EH (cell line): ENCODE data around the gene PLAAT3.
A peak's percentile ranks its signal among the peaks of the same experiment; 100 is the strongest.
"Not testable (repeated sequence)": the region's sequence is repeated elsewhere in the genome, so short reads cannot be mapped to it uniquely, and the experiment has no call there.

Experiments
- DNase-seq: peaks from one replicate; pipeline ENCODE4 v3.0.0-alpha.2; 2015; ENCODE audit warnings: low read depth

PLAAT3 gene

DNA sequence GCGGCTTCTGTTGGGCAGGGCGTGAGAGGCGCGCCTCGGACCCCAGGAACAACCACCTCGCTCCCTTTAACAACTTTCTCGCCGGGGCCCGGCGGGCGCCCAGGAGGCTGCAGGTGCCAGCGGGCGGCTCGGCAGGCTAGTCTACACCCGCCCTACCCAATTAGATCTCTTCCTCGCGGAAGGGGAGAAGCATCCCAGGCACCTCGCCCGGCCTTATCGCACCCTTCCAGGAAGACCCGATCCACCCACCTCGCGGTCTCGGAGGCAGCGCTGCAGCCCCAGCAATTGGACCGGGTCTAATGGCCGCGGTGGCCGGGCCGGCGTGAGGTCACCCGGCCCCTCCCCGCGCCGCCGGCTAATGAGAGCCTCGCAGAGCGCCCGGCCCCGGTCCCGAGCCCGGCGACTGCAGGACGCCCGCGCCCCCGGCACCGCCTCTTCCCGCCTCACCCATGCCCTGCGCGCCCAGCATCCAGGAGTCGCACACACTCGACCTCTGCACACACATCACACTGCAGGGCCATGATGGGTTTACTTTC, at the start of gene PLAAT3:
Gene PLAAT3 (minus strand): TSS at position 298 of the 536 bp plus-strand sequence. CDS start 419 bp downstream, outside the sequence.
- DNase-seq: peak; percentile 53

DNA sequence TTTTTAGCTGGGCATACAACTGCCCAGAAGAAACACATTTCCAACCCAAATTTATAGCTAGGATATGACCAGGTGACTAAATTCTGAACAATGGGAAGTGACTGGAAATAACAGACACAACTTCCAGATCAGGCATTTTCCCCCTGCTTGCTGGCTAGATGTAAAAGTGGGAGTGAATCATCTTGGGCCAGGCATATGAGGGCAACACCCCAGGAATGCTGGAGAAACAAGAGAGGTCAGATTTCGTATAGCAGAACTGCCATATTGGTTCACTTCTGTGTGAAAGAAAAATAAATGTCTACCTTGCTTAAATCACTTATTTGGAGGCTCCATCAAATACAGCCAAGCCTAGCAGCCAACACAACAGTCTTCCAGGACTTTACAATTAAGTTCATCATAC, 49.6 kb upstream of the PLAAT3 start:
- peak; percentile 78 for DNase-seq

DNA sequence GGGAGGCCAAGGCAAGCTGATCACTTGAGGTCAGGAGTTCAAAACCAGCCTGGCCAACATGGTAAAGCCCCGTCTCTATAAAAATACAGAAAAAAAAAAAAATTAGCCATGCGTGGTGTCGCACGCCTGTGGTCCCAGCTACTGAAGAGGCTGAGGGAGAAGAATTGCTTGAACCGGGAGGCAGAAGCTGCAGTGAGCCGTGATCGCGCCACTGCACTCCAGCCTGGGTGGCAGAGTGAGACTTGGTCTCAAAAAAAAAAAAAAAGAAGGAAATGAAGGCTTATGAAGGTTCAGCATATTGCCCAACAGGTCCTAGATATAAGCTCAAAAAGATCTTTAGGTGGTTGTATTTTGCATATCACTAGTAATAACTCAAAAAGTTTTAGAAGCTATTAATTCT, 46.7 kb upstream of the PLAAT3 start:
- DNase-seq: no peak

DNA sequence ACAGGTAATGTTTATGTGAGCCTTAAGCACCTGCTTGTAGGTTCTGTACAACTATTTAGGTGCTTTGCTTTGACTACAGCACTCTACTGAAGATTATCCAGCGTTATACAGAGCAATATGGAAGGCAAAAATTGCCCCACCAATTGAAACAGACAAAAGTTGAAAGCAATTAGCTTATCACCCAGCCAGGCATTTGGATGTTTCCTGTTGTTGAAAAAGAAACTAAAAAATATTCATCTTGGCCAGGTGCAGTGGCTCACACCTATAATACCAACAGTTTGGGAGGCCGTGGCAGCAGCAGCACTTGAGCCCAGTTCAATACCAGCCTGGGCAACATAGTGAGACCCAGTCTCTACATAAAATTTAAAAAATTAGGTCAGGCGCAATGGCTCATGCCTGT, 38.4 kb upstream of the PLAAT3 start:
- DNase-seq: no peak

DNA sequence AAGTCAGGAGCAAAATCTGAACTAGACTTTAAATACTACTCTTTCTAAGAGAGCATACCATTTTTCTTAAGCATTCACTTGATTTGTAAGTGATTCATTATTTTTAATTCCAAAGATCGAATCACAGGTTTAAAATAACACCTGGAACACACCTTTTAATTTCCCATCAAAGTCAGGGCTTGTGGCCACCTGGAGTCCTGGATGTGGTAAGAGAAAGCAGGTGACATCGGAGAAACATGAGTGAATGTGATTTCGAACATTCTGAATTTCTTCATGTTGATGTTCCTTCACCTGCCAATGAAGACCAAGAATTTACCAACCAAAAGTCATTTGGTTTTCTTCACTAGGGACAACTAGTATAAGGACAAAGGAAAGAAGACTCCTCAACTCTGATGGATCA, 29.0 kb upstream of the PLAAT3 start:
- DNase-seq: no peak

DNA sequence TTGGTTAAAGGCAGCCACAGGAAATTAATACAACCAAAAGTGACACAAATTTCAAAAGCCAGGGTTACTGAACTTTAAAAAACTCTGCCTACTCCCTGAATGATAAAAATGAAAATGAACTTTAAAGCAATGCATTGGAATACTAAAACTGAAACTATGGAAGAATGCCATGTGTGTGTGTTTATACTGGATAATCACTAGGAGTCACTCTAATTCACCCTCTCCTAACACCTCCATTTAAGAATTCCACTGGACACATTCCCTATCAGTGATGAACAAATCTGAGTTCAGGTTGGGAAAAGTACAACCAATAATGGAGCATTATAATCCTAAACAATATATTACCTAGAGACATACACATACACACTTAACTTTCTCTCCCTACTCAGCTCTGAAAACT, 27.5 kb upstream of the PLAAT3 start:
- peak; percentile 40 for DNase-seq

DNA sequence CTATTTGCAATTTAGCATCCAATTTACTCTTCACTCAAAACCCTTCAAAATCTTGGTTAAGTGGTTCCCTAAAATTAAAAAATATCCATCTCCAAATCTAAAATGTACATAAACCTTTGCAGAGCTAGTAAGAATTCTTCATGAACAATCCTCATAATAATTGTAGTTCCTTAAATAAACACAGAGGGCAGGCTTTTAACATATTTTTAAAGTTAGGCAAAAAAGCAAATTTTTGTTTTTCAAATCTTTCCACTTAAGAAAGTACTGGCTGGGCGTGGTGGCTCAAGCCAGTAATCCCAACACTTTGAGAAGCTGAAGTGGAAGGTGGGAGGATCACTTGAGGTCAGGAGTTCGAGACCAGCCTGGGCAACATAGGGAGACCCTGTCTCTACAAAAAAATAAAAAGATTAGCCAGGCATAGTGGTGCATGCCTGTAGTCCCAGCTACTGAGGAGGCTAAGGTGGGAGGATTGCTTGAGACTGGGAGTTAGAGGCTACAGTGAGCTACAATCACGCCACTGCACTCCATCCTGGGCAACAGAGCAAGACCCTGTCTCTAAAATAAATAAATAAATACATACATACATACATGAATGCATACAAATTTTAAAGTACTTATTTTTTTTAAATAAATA, 25.1 kb upstream of the PLAAT3 start:
- peak; percentile 34 for DNase-seq

DNA sequence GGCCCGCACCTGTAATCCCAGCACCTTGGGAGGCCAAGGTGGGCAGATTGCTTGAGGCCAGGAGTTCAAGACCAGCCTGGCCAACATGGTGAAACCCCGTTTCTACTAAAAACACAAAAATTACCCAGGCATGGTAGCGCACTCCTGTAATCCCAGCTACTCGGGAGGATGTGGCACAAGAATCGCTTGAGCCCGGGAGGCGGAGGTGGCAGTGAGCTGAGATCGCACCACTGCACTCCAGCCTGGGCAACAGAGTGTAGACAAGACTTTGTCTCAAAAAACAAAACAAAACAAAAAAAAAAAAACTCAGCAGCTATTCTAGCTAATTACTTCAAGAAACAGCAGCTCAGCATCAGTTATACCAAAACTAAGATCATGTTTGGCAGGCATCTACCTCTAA, 24.2 kb upstream of the PLAAT3 start:
- DNase-seq: not testable (repeated sequence)

DNA sequence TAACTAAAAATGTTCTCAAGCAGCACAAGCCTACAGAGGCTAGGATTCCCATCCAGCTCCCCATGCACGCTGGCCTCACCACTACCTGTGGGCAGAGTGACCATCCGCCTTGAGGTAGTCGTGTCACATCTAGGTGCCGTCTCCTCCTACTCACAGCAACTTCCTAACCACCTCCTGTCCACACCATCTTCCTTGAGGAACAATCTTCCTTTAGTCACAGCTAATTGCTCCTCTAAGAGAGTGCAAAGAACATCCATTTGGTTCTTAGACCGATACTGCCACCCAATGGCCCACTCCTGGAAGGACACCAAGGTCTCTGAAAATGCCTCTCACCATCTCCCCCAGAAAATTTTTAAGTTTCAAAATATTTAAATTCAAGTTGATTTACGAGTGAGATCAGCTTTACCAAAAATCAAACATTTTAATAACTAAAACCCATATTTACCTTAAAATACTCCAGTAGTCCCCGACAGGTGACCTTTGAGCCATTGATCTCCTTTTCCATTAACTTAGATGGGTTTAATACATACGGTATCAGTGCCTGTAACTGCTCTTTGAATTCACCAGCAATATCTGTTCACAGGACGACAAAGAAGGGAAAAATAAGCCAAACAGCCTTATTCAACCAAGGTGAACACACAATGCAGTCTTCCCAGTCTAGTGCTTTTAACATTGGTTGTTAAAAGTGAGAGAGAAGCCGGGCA, 21.7 kb upstream of the PLAAT3 start:
- DNase-seq: peak; percentile 68

DNA sequence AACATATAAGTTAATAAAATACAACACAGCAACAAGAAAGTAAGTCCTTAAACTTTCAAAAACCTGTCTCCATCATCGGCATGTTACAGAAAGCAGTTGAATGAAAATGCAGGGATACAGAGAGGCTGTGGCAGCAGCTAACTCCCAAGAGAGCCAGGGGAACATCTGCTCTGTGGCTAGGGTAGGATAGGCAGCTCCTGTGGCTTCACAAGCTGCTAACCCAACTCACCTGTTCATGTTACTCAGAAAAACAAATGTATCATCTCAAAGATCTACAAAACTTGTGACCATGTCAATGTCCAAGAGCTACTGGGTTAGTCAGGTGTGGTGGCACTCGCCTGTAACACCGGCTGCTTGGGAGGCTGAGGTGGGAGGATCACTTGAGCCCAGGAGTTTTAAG, 15.2 kb upstream of the PLAAT3 start:
- no peak for DNase-seq

DNA sequence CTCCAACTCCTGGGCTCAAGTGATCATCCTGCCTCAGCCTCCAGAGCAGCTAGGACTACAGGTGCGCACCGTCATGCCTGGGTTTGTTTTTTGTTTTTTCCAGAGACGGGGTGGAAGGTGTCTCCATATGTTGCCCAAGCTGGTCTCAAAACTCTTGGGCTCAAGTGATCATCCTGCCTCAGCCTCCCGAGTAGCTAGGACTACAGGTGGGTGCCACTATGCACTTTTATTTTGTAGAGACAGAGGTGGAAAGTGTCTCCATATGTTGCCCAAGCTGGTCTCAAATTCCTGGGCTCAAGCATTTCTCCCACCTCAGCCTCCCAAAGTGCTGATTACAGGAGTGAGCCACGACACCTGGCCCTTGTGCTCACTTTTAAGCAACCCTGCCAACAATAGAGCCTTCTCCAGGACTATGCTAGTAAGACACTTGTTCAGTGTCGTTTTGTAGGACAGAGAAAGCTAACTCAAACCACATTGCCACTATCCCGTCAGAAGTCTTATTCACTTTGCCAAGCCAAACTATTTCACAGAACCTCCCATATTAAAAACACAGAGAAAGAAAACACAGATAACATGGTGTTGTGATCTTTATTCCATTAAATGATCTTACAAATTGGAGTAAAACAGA, 9.4 kb upstream of the PLAAT3 start:
- no peak for DNase-seq

DNA sequence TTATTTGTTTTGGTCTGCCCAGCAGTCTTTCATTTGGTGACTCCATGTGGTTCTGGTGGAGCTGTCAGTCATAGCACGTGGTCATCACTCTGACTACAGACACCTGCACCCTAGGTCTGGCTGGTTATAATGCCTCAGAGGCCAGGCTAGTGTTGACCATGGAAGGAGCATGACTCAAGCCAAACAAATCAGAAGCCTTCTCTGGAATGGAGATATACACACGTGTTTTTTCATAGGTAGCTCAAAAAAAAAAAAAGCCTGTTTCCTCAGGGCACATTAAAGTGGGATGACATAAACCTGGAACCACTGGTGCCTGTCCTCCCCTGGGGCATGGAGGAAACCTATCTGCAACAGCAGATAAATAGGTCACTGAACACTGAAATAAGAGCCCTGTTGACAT, 8.1 kb upstream of the PLAAT3 start:
- no peak for DNase-seq

DNA sequence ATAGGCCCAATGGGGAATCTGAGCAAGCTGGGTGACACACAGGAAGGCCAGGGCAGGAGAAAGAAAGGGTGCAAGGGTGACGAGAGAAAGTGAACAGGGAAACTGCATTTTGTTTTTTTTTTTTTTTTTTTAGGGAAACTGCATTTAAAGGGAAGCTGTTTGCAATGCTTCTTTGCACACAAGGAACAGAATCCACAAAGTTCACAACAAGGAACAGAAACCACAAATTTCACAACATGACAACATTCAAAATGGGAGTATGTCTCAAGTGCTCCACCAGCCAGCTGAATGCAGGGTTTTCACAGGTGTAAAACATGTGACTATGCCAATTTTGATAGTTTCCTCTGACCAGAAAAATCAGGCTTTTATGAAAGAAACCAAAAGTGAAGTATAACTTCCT, 6.8 kb upstream of the PLAAT3 start:
- no peak for DNase-seq

DNA sequence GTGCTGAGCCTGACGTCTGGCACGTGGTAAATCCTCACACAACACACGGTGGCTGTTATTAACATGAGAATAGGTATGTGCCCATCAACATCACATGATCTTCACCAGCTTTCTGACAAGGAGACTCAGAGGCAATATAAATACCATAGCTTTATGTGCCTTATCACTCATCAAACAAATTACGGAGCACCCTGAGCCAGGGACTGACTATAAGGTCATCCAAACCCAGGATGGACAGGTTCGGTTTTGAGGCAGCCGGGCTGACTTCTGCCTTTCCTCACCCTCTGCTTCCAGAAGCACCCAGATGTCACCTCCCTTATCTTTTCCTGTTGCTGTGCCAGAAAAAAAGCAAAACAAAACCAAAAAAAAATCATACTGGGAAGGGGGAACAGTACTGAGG, 5.7 kb upstream of the PLAAT3 start:
- no peak for DNase-seq

DNA sequence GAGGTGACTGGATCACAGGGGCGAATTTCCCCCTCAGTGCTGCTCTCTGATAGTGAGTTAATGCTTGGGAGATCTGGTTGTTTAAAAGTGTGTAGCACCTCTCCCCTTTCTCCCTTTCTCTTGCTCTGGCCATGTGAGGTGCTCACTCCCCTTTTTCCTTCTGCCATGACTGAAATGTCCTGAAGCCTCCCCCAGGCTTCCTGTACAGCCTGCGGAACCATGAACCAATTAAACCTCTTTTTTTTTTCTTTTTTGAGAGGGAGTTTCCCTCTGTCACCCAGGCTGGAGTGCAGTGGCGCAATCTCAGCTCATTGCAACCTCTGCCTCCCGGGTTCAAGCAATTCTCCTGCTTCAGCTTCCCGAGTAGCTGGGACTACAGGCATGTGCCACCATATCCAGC, 3.5 kb upstream of the PLAAT3 start:
- not testable (repeated sequence) for DNase-seq

DNA sequence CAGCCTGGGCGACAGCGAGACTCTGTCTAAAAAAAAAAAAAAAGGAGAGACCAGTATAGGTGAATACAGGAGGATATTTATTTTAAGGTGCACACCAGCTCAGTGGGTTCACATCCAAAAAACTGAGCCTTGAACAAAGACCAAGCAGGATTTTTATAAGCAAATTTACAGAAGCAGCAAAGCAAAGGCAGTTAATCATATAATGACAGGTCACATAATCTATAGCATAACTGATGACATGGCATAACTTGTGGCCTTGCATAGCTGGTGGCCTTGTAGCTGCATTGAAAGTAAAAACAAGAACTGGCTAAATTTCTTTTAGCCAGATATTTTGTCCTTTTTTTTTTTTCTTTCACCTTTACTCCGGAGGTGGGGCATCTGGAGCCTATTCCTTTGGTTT, 2.7 kb upstream of the PLAAT3 start:
- DNase-seq: no peak

DNA sequence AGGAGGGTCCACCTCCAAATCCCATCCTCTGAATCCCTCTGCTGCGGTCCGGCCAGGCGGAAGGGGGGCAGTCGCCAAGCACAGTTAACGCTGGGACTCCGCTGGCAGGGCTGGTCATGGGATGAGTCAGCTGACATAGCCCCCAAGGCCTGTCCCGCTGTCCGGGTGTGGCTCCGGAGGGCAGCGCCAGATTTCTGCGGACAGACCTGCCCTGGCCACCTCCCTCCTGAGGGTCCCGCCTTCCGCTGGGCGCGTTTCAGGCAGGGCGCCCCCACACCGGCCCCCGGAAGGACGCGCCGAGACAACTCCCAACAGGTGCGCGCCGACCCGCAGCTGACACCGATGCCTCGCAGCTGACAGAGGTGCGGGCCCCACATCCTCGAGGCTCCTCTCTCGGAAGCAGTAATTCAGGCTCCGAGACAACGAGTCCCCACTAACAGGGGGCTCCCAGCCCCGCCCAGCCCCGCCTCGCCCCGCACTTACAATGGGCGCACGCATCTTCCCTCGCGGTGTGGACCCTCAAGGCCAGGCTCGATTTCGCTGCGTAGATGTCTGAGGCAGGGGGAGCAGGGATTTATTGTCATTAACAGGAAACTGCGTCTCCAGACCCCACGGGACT, 607 bp downstream of the PLAAT3 start:
- peak; percentile 32 for DNase-seq

DNA sequence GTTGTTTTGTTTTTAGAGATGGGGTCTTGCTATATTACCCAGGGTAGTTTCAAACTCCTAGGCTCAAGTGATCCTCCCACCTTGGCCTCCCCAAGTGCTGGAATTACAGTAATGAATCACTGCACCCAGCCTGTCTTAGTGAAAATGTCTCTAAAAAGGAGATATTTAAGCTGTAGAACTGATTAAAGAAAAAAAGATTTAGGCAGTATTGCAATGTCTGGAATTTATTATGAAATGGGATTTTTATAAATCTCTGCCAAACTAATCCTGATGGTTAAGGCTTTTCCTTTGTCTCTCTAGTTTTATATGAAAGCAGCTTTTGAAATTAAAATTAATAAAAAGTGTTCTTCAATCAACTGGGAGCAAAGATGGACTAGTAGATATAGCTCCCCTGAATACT, 2.1 kb downstream of the PLAAT3 start:
- no peak for DNase-seq

DNA sequence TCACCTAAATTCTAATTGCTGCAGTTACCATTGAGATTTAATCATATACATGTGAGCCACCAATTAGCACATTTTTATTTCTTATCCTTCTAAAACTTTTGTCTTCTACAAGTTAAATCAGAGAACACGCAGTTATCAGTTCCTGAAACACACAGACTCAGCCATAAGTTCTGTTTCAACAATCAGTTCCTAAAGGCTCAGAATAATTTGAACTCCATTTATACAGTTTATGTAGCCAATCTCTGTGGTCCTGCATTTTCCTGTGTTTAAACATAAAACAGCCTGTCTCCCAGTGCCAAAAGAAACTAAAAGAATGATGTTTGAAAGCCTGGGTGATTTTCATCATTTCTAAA, 2.9 kb downstream of the PLAAT3 start:
- DNase-seq: no peak

DNA sequence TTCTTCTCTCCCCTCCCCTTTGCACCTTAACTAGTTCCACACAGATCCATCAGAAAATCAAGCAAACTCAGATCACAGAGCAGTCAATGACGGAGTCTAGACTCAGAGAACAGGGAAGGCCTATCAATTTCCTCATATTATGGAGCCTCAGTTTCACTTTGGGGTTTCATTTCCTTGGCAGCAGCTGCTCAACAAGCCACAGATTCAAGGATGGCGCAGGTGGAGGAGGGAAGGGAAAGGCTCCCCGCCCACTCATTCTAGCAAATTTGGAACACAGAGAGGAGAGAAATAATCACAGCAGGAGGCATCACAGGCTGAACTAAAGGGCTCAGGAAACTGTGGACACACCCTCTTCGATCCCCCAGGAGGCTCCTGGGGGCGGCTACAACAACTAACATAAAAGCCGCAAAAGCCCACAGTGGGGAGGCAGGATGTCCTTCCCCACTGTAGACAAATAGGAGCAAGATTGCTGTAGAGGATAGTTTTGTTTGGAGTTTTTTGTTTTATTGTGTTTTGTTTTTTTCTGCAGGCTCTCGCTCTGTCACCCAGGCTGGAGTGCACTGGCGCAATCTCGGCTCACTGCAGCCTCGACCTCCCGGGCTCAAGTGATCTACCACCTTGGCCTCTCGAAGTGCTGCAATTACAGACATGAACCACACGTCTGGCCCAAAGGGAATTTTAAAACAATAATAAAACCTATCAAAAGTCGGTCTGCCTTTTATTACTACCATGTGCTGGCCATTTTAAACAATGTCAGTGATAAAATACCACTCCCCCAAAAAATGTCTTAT, 3.4 kb downstream of the PLAAT3 start:
- no peak for DNase-seq

DNA sequence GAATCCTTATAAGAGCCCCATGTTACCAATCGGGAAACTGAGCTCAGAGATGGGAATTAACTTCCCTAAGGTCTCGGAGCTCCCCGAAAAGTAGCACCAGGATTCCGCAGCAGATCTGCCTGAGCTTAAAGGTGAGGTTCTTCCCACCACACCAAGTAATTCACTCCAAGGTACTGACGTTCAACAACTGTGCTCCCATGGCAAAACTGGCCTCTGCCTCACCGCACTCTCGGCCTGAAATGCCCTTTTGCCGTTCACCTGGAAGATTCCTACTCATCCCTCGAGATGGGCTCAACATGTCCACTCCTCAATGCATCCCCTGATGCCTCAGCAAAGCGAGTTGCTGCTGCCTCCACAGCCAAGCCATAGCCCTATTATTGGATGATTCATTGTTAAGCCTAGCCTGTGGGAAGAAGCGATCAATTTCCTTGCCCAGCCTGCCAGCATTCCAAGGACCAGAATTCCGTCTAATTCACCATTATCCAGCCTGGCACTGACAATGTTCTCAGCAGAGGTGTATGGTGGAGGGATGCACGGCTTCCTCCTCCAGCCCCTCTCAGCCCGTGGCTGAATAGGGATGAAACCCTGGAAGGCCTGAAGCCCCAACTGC, 4.2 kb downstream of the PLAAT3 start:
- no peak for DNase-seq

DNA sequence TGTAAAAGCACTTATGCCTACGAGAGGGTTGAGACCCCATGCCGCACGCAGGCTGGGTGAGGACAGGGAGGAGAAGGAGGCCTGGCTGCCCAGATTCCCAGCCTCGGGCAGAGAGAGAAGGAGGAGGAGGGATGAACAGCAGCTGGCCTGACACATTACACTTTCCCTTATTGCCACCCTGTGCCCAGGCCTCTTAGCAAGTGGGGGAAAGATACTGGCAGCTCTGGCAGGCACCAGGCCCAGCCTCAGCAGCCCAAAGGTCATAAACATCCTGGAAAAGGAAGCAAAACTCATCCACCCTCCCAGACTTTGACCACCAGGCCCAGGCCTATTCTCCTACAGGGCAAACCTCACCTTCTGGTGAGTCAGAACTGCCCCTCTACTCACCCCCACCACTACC, 4.7 kb downstream of the PLAAT3 start:
- DNase-seq: no peak
